Measurements from ENCODE around the gene PDLIM5.
"Not testable (repeated sequence)": the region's sequence is repeated elsewhere in the genome, so short reads cannot be mapped to it uniquely, and the experiment has no call there.

GRCh38 chr4:94478805-94479204 is 27.1 kb downstream of the PDLIM5 start:
- not testable (repeated sequence) for TF ChIP-seq CTCF (optimal IDR thresholded peaks at IDR 0.05 in 1 of 3, IDR thresholded peaks at IDR 0.05 in 1 of 3, conservative IDR thresholded peaks at IDR 0.05 in 1 of 3; ENCODE audit: extremely low read depth in 1 of 3, insufficient read depth in 2 of 3, low read length in 3 of 3); EZH2 (IDR thresholded peaks at IDR 0.05; ENCODE audit: low read length)
